ENCODE results near the gene SLC25A22.

SLC25A22 gene

GRCh38 chr11:837189-837989 lies 39.3 kb upstream of the SLC25A22 start:
- Histone ChIP-seq H3K27me3 (peaks cover 0 to under 1% of the 10 kb centered on the region in 2 donors), H3K4me1 (peaks cover 0 to 78% (median 57%) of the 10 kb centered on the region in 4 donors), H3K9me3 (no peaks in the 10 kb centered on the region), H3K4me3 (no peak overlapping the region), H3K27ac (peak overlapping the region in 1 of 2 donors; percentile 88), H3K36me3 (peaks cover 39 to 53% (median 52%) of the 10 kb centered on the region in 3 donors)
- DNase-seq = no peak
- no peak for TF ChIP-seq CTCF (IDR thresholded peaks at IDR 0.05)
- intact Hi-C loops (cut with DNase I; ENCODE audit: low total_unique reads) = no loop called here

- Histone ChIP-seq H3K9me3 (no peaks in the 10 kb centered on the region), H3K27me3 (peaks cover 0 to 8% of the 10 kb centered on the region in 2 donors), H3K4me3 (no peak overlapping the region), H3K27ac (peak overlapping the region in 1 of 2 donors; percentile 88), H3K36me3 (peaks cover 39 to 53% (median 52%) of the 10 kb centered on the region in 3 donors), H3K4me1 (peaks cover 0 to 83% (median 62%) of the 10 kb centered on the region in 4 donors)
- intact Hi-C loops (cut with DNase I; ENCODE audit: low total_unique reads) = no loop called here
- TF ChIP-seq CTCF (IDR thresholded peaks at IDR 0.05) = no peak
- DNase-seq = no peak
These were observed 38.6 kb upstream of the SLC25A22 start for GRCh38 chr11:836700-837099.

GRCh38 chr11:836274-836673 lies 38.2 kb upstream of the SLC25A22 start:
- TF ChIP-seq CTCF (IDR thresholded peaks at IDR 0.05) = no peak
- H3K27ac ChIP-seq = peak overlapping the region in 1 of 2 donors; percentile 88
- H3K4me1 ChIP-seq = peaks cover 0 to 83% (median 60%) of the 10 kb centered on the region in 4 donors
- H3K4me3 ChIP-seq = no peak overlapping the region
- peaks cover 39 to 53% (median 52%) of the 10 kb centered on the region in 3 donors for H3K36me3 ChIP-seq
- peaks cover 0 to 10% of the 10 kb centered on the region in 2 donors for H3K27me3 ChIP-seq
- intact Hi-C loops (cut with DNase I; ENCODE audit: low total_unique reads) = no loop called here
- no peaks in the 10 kb centered on the region for H3K9me3 ChIP-seq
- DNase-seq = no peak

- H3K36me3 ChIP-seq = peaks cover 35 to 40% (median 40%) of the 10 kb centered on the region in 3 donors
- H3K9me3 ChIP-seq = no peaks in the 10 kb centered on the region
- peak overlapping the region; percentile 66 to 74 for H3K4me3 ChIP-seq
- H3K27ac ChIP-seq = peak overlapping the region; percentile 86 to 88
- H3K4me1 ChIP-seq = peaks cover 0 to 85% (median 63%) of the 10 kb centered on the region in 4 donors
- intact Hi-C loops (cut with DNase I; ENCODE audit: low total_unique reads) = no loop called here
- DNase-seq = peak in 1 of 2 donors; percentile 96
- TF ChIP-seq CTCF (IDR thresholded peaks at IDR 0.05) = no peak
- peaks cover 0 to 25% of the 10 kb centered on the region in 2 donors for H3K27me3 ChIP-seq
These were observed 36.6 kb upstream of the SLC25A22 start for GRCh38 chr11:834371-835316.

GRCh38 chr11:833849-834311 lies 35.8 kb upstream of the SLC25A22 start:
- Histone ChIP-seq H3K36me3 (peaks cover 27 to 32% (median 32%) of the 10 kb centered on the region in 3 donors), H3K4me3 (peak overlapping the region; percentile 66 to 74), H3K27ac (peak overlapping the region; percentile 86 to 88), H3K27me3 (peaks cover 0 to 33% of the 10 kb centered on the region in 2 donors), H3K9me3 (no peaks in the 10 kb centered on the region), H3K4me1 (peaks cover 0 to 89% (median 68%) of the 10 kb centered on the region in 4 donors)
- TF ChIP-seq CTCF (IDR thresholded peaks at IDR 0.05) = no peak
- intact Hi-C loops (cut with DNase I; ENCODE audit: low total_unique reads) = no loop called here
- DNase-seq = peak in 1 of 2 donors; percentile 88

All from tibial artery (tissue), 4 donors.